ENCODE measurements around the gene SSBP3. TPM values are rescaled to one million over a fixed set of nuclear protein-coding genes. Genes with fewer than 3 reads are reported as not detected.

SSBP3 gene
- total and polyA plus RNA-seq, 2 experiments from 2014 or later: 47.4 to 68.6 TPM

DNA sequence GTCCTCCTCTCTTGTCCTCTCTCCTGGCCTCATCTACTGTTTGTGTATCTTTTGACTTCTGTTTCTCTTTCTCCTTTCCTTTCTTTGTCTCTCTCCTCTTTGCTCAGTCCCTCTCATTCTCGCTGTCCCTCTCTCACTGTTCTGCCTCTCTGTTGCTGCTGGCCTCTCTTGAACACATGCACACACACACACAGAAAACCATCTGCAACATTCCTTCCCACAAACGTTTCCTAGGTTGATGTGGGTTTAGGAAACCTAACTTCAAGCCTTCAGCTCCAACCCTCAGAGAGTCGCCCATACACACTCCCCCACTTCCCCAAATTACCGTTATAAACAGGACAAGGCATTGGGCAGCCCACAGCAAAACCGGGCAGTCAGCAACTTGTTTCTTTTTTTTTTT is 10.9 kb upstream of the SSBP3 start (continued):
- TF ChIP-seq REST (IDR thresholded peaks at IDR 0.05; ENCODE audit: unreplicated experiment): no peak
- TF ChIP-seq NANOG (IDR thresholded peaks at IDR 0.05; ENCODE audit: borderline replicate concordance): no peak

- H4K20me1 ChIP-seq (replicated peaks; ENCODE audit: insufficient read depth): no peaks in the 10 kb centered on the region
- no peaks in the 10 kb centered on the region for H3K9me2 ChIP-seq (ENCODE audit: insufficient read depth)
- H3K27ac Mint-ChIP-seq: no peak overlapping the region
- H3K4me2 ChIP-seq: no peak overlapping the region
- H3K27ac ChIP-seq (ENCODE audit: low read depth): no peak overlapping the region
- H3K4me1 Mint-ChIP-seq: peaks cover 10% of the 10 kb centered on the region
- no peaks in the 10 kb centered on the region for H3K79me2 ChIP-seq (replicated peaks; ENCODE audit: insufficient read depth)
- peaks cover 1% of the 10 kb centered on the region; the same call in 1 of the 2 replicates for H3K4me1 ChIP-seq (ENCODE audit: insufficient read depth)
- DNase-seq (ENCODE audit: low spot score) (no peak), ATAC-seq (no peak)
- H3K36me3 ChIP-seq (ENCODE audit: insufficient read depth): no peaks in the 10 kb centered on the region
- H3K36me3 Mint-ChIP-seq (ENCODE audit: low read depth): no peaks in the 10 kb centered on the region
- no peaks in the 10 kb centered on the region for H3K27me3 ChIP-seq (ENCODE audit: insufficient read depth)
- TF ChIP-seq NANOG (IDR thresholded peaks at IDR 0.05; ENCODE audit: borderline replicate concordance) (no peak), EZH2phosphoT487 (IDR thresholded peaks at IDR 0.05; ENCODE audit: unreplicated experiment) (no peak), EZH2 (IDR thresholded peaks at IDR 0.05; ENCODE audit: low read depth, unreplicated experiment) (no peak)
- no peaks in the 10 kb centered on the region; the same call in 1 of the 3 replicates for H3K9me3 Mint-ChIP-seq
- peaks cover 16% of the 10 kb centered on the region for H3K27me3 Mint-ChIP-seq (ENCODE audit: insufficient read depth, low read depth, poor library complexity)
- no peaks in the 10 kb centered on the region for H3F3A ChIP-seq (replicated peaks; ENCODE audit: low read depth)
- no peak overlapping the region for H3K4me3 Mint-ChIP-seq
- H3K4me3 ChIP-seq: no peak overlapping the region
- H2AFZ ChIP-seq: no peak overlapping the region
Measured at GRCh38 chr1:54416435-54416834, 10.2 kb upstream of the SSBP3 start.

- peaks cover 11% of the 10 kb centered on the region for H3K4me1 Mint-ChIP-seq
Measured at GRCh38 chr1:54415991-54416390, 9.8 kb upstream of the SSBP3 start.

More at GRCh38 chr1:54415991-54416390, 9.8 kb upstream of the SSBP3 start:
- Histone ChIP-seq H3K4me1 (ENCODE audit: insufficient read depth) (peaks cover 3% of the 10 kb centered on the region; the same call in 1 of the 2 replicates), H3K27ac (ENCODE audit: low read depth) (no peak overlapping the region), H3K4me3 (no peak overlapping the region), H3K9me2 (ENCODE audit: insufficient read depth) (no peaks in the 10 kb centered on the region), H2AFZ (no peak overlapping the region), H3K4me2 (no peak overlapping the region), H3K27me3 (ENCODE audit: insufficient read depth) (no peaks in the 10 kb centered on the region), H3K79me2 (replicated peaks; ENCODE audit: insufficient read depth) (no peaks in the 10 kb centered on the region), H3K36me3 (ENCODE audit: insufficient read depth) (no peaks in the 10 kb centered on the region), H4K20me1 (replicated peaks; ENCODE audit: insufficient read depth) (no peaks in the 10 kb centered on the region), H3F3A (replicated peaks; ENCODE audit: low read depth) (no peaks in the 10 kb centered on the region)
- Mint-ChIP-seq H3K9me3 (no peaks in the 10 kb centered on the region; the same call in 1 of the 3 replicates), H3K4me3 (no peak overlapping the region), H3K27ac (no peak overlapping the region), H3K36me3 (ENCODE audit: low read depth) (no peaks in the 10 kb centered on the region), H3K27me3 (ENCODE audit: insufficient read depth, low read depth, poor library complexity) (peaks cover 18% of the 10 kb centered on the region)
- no peak for ATAC-seq
- no peak for DNase-seq (ENCODE audit: low spot score)
- no peak for TF ChIP-seq REST (IDR thresholded peaks at IDR 0.05; ENCODE audit: unreplicated experiment)
- no peak for TF ChIP-seq NANOG (IDR thresholded peaks at IDR 0.05; ENCODE audit: borderline replicate concordance)
- TF ChIP-seq CREB1 (CRISPR knock-in tag; IDR thresholded peaks at IDR 0.05; ENCODE audit: low read depth): no peak
- no peak for TF ChIP-seq ZNF462 (CRISPR knock-in tag; IDR thresholded peaks at IDR 0.05)
